ENCODE measurements around the gene NME1.
"Not testable (repeated sequence)": the region's sequence is repeated elsewhere in the genome, so short reads cannot be mapped to it uniquely, and the experiment has no call there.

Gene NME1

GRCh38 chr17:51153210-51154072 is at the start of gene NME1:
Gene NME1, plus strand, starts transcription at chr17:51153559. Its CDS starts 2,096 bp downstream, at chr17:51155655.
- peak; percentile 99 for DNase-seq

- no peak for DNase-seq
Observed at GRCh38 chr17:51107778-51108177, 45.6 kb upstream of the NME1 start.

- DNase-seq: peak; percentile 30
Observed at GRCh38 chr17:51112303-51113222, 40.8 kb upstream of the NME1 start.

GRCh38 chr17:51115179-51115578 is 38.2 kb upstream of the NME1 start:
- DNase-seq: no peak

- peak; percentile 68 for DNase-seq
Observed at GRCh38 chr17:51118330-51119195, 34.8 kb upstream of the NME1 start.

GRCh38 chr17:51119415-51120356 is 33.7 kb upstream of the NME1 start:
- DNase-seq: peak; percentile 15

- peak; percentile 39 for DNase-seq
Observed at GRCh38 chr17:51120357-51120738, 33.0 kb upstream of the NME1 start.

- DNase-seq: peak; percentile 87
Observed at GRCh38 chr17:51120739-51121619, 32.4 kb upstream of the NME1 start, which contains the start of gene SPAG9. Gene SPAG9, minus strand, starts transcription at chr17:51120868. Its CDS starts 212 bp downstream, at chr17:51120656.

GRCh38 chr17:51121620-51122472 is 31.5 kb upstream of the NME1 start:
- DNase-seq: peak; percentile 58

- not testable (repeated sequence) for DNase-seq
Observed at GRCh38 chr17:51122473-51123115, 30.8 kb upstream of the NME1 start.

GRCh38 chr17:51124640-51125503 is 28.5 kb upstream of the NME1 start:
- DNase-seq: no peak

GRCh38 chr17:51128076-51128475 is 25.3 kb upstream of the NME1 start:
- no peak for DNase-seq

- no peak for DNase-seq
Observed at GRCh38 chr17:51132964-51133319, 20.4 kb upstream of the NME1 start.

GRCh38 chr17:51133365-51133764 is 20.0 kb upstream of the NME1 start:
- DNase-seq: no peak

GRCh38 chr17:51135956-51136355 is 17.4 kb upstream of the NME1 start:
- no peak for DNase-seq

- no peak for DNase-seq
Observed at GRCh38 chr17:51142597-51142996, 10.8 kb upstream of the NME1 start.

- no peak for DNase-seq
Observed at GRCh38 chr17:51144266-51145022, 8.9 kb upstream of the NME1 start.
